Stimulated activated CD4-positive, alpha-beta T cell treated with anti-CD3 and anti-CD28 coated beads, Interleukin-2, amount 100 ng/mL, for 4 hours (primary cell): ENCODE measurements around the gene CASP7.
"Not testable (repeated sequence)": the region's sequence is repeated elsewhere in the genome, so short reads cannot be mapped to it uniquely, and the experiment has no call there.

Source experiments
- DNase-seq: peaks from one replicate; pipeline ENCODE4 v3.0.0-alpha.2; 2020; ENCODE audit warnings: low read depth

CASP7 gene

GRCh38 chr10:113679463-113680189 lies at the start of gene CASP7:
TSS of gene CASP7 (plus strand) at chr10:113679912. CDS start at chr10:113697494, 17,582 bp downstream.
- DNase-seq: peak; percentile 80

- no peak for DNase-seq
Observed at GRCh38 chr10:113630929-113631533, 48.7 kb upstream of the CASP7 start.

GRCh38 chr10:113631684-113632367 lies 47.9 kb upstream of the CASP7 start:
- no peak for DNase-seq

- DNase-seq: no peak
Observed at GRCh38 chr10:113639966-113640365, 39.7 kb upstream of the CASP7 start.

GRCh38 chr10:113641702-113642101 lies 38.0 kb upstream of the CASP7 start:
- DNase-seq: no peak

- no peak for DNase-seq
Observed at GRCh38 chr10:113643183-113643582, 36.5 kb upstream of the CASP7 start.

GRCh38 chr10:113644185-113645120 lies 35.3 kb upstream of the CASP7 start:
- no peak for DNase-seq

- no peak for DNase-seq
Observed at GRCh38 chr10:113646336-113647201, 33.1 kb upstream of the CASP7 start.

GRCh38 chr10:113647812-113648211 lies 31.9 kb upstream of the CASP7 start:
- DNase-seq: no peak

- no peak for DNase-seq
Observed at GRCh38 chr10:113648478-113648877, 31.2 kb upstream of the CASP7 start.

GRCh38 chr10:113650172-113650571 lies 29.5 kb upstream of the CASP7 start:
- DNase-seq: no peak

- no peak for DNase-seq
Observed at GRCh38 chr10:113651021-113651420, 28.7 kb upstream of the CASP7 start.

GRCh38 chr10:113651898-113652297 lies 27.8 kb upstream of the CASP7 start:
- DNase-seq: no peak

- DNase-seq: not testable (repeated sequence)
Observed at GRCh38 chr10:113652456-113652855, 27.3 kb upstream of the CASP7 start.

GRCh38 chr10:113656896-113657295 lies 22.8 kb upstream of the CASP7 start:
- no peak for DNase-seq

- no peak for DNase-seq
Observed at GRCh38 chr10:113657544-113657943, 22.2 kb upstream of the CASP7 start.

GRCh38 chr10:113661332-113661731 lies 18.4 kb upstream of the CASP7 start:
- DNase-seq: no peak

- DNase-seq: no peak
Observed at GRCh38 chr10:113663142-113663541, 16.6 kb upstream of the CASP7 start.

GRCh38 chr10:113663908-113664307 lies 15.8 kb upstream of the CASP7 start, which contains the start of gene NRAP:
TSS of gene NRAP (minus strand) at chr10:113664041. CDS start at chr10:113663882, 159 bp downstream.
- no peak for DNase-seq

- DNase-seq: no peak
Observed at GRCh38 chr10:113665352-113665751, 14.4 kb upstream of the CASP7 start.

- no peak for DNase-seq
Observed at GRCh38 chr10:113665806-113666354, 13.8 kb upstream of the CASP7 start.
